Activated effector memory CD4-positive, alpha-beta T cell treated with anti-CD3 and anti-CD28 coated beads, Interleukin-2, amount 50 U/mL, for 16 hours (primary cell): ENCODE data around the gene TENT5C.

Experiments
- DNase-seq: peaks from one replicate; pipeline ENCODE4 v3.0.0-alpha.2; 2020

Gene TENT5C

GRCh38 chr1:117659550-117660270 is 53.9 kb downstream of the TENT5C start:
- DNase-seq, result no peak

DNA sequence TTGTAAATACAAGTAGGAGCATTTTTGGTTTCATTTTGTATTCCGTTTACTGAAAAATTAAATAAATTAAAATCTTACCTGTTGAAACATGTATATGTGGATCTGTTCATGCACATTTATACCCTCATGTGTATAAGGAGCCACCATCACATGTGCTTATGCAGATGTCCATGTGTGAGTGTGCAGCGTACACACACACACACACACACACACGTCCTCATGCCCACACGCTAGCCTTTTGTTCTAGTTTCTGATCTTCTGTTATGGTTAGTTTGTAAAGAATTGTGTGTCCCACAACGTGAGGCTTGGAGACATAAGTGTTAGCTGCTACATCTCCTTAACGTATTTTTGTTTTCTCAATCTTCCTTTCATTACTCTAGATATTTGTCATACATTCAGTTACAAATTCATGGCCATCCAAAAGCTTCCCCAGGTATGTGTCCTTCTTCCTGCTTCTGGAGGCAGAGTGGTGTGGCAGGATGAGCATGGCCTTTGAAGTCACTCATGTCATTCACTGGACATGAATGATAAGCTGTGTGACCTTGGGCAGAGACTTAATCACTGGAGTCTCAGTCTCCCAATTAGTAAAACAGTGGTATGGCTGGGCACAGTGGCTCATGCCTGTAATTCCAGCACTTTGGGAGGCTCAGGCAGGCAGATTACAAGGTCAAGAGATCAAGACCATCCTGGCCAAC is 54.6 kb downstream of the TENT5C start:
- no peak for DNase-seq

DNA sequence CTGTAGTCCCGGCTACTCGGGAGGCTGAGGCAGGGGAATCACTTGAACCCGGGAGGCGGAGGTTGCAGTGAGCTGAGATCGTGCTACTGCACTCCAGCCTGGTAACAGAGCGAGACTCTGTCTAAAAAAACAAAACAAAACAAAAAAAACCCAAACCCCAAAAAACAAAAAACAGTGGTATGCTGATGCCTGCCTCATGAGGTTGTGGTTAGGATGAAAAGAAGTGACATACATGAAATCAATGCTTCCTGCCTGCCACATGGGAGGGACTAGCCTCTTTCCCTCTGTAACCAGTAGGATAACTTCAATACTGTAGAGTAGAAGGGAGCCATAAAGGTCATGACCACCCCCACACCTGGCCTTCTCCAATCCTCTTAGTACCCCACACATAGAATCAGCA is 55.2 kb downstream of the TENT5C start:
- peak; percentile 67 for DNase-seq

GRCh38 chr1:117662667-117663066 is 56.8 kb downstream of the TENT5C start:
- no peak for DNase-seq

- DNase-seq, result no peak
These were observed 57.5 kb downstream of the TENT5C start for GRCh38 chr1:117663156-117663902.

DNA sequence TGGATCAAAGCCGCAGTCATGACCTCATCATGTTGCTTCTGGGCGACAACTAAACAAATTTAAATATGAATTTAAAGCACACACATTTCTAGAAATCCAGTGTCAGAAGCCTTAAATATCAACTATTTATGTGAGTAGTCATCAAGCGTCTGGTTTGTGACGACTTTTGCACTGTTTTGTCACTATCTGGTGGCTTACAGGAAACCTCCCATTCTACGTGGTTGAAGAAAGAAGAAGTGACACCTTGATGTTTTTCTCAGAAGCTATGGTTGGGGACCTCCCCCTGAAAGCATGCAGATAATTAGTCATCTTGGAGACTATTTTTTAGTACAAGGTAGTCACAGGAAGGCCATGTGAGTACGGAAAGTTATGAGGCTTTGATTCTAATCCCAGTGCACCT is 58.5 kb downstream of the TENT5C start:
- DNase-seq, result peak; percentile 76

DNA sequence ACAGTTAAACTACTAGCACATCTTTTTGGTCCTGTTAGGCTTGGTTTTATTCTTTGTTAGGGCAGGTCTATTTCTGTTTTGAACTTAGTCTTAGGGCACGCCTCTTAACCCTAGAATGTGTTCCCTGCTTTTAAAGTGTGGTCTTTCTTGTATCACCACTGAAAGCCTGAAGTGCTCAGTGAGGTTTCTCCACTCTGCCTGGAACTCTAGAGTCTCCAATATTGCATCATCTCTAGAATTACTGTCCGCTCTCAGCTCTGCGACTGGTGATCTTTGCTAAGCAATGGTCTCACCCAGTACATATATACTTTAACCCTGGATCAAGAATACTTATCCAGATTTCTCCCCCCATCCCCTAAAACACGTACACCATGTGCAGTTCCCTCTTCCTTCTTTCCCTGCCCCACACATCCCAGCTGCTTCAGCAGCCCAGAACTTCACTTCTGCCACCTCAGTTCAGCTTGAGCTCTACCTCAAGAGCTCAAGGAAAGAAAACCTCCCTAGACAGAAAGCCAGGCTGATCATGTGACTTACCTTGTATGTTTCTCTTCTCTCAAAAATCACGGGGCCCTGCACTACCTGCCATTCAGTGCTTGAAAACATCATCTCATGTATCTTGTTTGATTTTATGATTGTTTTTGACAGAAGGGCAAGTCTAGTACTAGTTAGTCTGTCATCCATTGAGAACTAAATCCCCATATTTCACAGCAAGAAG is 59.9 kb downstream of the TENT5C start:
- DNase-seq, result no peak

- DNase-seq, result no peak
These were observed 63.7 kb downstream of the TENT5C start for GRCh38 chr1:117669572-117669971.

GRCh38 chr1:117670976-117671780 is 65.3 kb downstream of the TENT5C start:
- no peak for DNase-seq

DNA sequence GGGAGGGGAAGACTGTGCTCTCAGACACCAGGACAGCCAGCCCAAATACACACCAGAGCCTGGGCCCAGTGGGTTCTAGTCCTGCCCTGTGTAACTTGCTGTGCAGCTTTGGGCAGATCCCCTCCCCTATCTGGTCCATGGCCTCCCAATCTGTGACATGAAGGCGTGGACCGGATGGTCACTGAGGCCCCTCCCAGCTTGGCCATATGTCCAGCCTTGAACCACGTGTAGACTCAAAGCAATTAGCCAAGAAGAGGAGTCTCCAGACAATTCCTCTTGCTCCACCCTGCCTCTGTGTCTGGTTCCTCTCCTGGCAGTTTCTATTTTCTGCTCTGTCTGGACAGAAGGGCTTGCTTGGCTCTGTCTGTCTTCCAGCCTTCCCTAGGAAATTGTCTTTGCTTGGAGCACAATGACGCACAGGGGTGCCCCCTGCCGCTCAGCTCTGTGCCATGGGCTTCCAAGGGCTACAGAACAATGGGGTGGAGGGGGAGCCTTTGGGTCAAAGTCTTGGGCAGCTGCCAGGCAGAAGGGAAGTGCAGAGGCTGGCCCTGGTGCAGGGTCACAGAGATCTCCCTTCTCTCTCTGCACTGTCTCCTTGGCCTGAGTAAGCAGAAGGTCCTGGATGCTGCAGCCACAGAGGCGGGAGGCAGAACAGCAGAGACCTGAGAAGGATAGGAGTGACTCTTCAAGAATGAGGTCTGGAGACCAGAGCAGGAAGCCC is 66.1 kb downstream of the TENT5C start:
- no peak for DNase-seq

GRCh38 chr1:117672756-117673155 is 66.9 kb downstream of the TENT5C start:
- no peak for DNase-seq

GRCh38 chr1:117673405-117673804 is 67.6 kb downstream of the TENT5C start:
- DNase-seq, result no peak

GRCh38 chr1:117674521-117675400 is 68.9 kb downstream of the TENT5C start:
- peak; percentile 73 for DNase-seq

GRCh38 chr1:117675907-117676430 is 70.1 kb downstream of the TENT5C start:
- DNase-seq, result no peak

- no peak for DNase-seq
These were observed 70.8 kb downstream of the TENT5C start for GRCh38 chr1:117676615-117677130.
